ENCODE data around the gene HHLA2.
"Not testable (repeated sequence)": the region's sequence is repeated elsewhere in the genome, so short reads cannot be mapped to it uniquely, and the experiment has no call there.

HHLA2 gene

GRCh38 chr3:108296239-108296638 is at the start of gene HHLA2:
HHLA2 (plus strand) TSS chr3:108296548; CDS start chr3:108351814, 55,266 bp downstream.
- no peak within 1 kb of the TSS for H3K4me3 ChIP-seq (ENCODE audit: low read depth, low read length)
- TF ChIP-seq CTCF (IDR thresholded peaks at IDR 0.05; ENCODE audit: borderline replicate concordance, insufficient read depth, low read depth, low read length), result no peak

GRCh38 chr3:108250626-108251025 is 45.7 kb upstream of the HHLA2 start:
- TF ChIP-seq CTCF (IDR thresholded peaks at IDR 0.05; ENCODE audit: borderline replicate concordance, insufficient read depth, low read depth, low read length), result no peak
- no peak overlapping the region for H3K4me3 ChIP-seq (ENCODE audit: low read depth, low read length)

GRCh38 chr3:108251265-108251664 is 45.1 kb upstream of the HHLA2 start:
- no peak for TF ChIP-seq CTCF (IDR thresholded peaks at IDR 0.05; ENCODE audit: borderline replicate concordance, insufficient read depth, low read depth, low read length)
- no peak overlapping the region for H3K4me3 ChIP-seq (ENCODE audit: low read depth, low read length)

- TF ChIP-seq CTCF (IDR thresholded peaks at IDR 0.05; ENCODE audit: borderline replicate concordance, insufficient read depth, low read depth, low read length), result no peak
- H3K4me3 ChIP-seq (ENCODE audit: low read depth, low read length), result no peak overlapping the region
Measured at GRCh38 chr3:108251844-108252243, 44.5 kb upstream of the HHLA2 start.

GRCh38 chr3:108255131-108255530 is 41.2 kb upstream of the HHLA2 start:
- no peak for TF ChIP-seq CTCF (IDR thresholded peaks at IDR 0.05; ENCODE audit: borderline replicate concordance, insufficient read depth, low read depth, low read length)
- no peak overlapping the region for H3K4me3 ChIP-seq (ENCODE audit: low read depth, low read length)

- H3K4me3 ChIP-seq (ENCODE audit: low read depth, low read length), result not testable (repeated sequence)
Measured at GRCh38 chr3:108264534-108265298, 31.6 kb upstream of the HHLA2 start.

- not testable (repeated sequence) for H3K4me3 ChIP-seq (ENCODE audit: low read depth, low read length)
Measured at GRCh38 chr3:108268235-108268634, 28.1 kb upstream of the HHLA2 start.

GRCh38 chr3:108271626-108272025 is 24.7 kb upstream of the HHLA2 start:
- H3K4me3 ChIP-seq (ENCODE audit: low read depth, low read length), result no peak overlapping the region
- TF ChIP-seq CTCF (IDR thresholded peaks at IDR 0.05; ENCODE audit: borderline replicate concordance, insufficient read depth, low read depth, low read length), result no peak

GRCh38 chr3:108279066-108279465 is 17.3 kb upstream of the HHLA2 start:
- not testable (repeated sequence) for H3K4me3 ChIP-seq (ENCODE audit: low read depth, low read length)

All from GM12875 (cell line).